GM15510 (cell line): Measurements from ENCODE around the gene RFLNA.

Experiments used
- POLR2A ChIP-seq: IDR thresholded peaks from 3 replicates; pipeline ENCODE4 v1.6.1; 2011; ENCODE audit warnings: borderline replicate concordance; ENCODE audit not compliant: insufficient read length; ENCODE audit errors: extremely low read depth

RFLNA gene

GRCh38 chr12:124344526-124344925 lies 49.6 kb downstream of the RFLNA start:
- TF ChIP-seq POLR2A, result no peak

DNA sequence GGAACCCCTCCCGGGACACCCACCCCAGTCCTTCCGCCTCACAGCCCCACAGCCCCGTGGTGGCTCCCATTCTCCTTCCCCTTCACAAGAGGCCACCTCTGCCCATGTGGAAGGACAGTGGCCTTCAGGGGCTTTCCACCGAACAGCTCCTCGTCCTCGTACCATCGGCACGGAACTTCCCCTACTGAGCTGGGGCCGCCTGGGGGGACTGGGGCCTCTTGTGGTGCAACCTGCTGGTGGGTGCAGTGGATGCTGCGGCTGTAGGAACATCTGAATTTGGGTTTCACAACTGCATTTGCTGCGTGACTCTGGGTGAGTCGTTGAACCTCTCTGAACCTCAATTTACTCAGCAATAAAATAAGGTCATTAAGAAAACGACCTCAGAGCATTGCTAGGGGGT lies 50.9 kb downstream of the RFLNA start:
- no peak for TF ChIP-seq POLR2A

DNA sequence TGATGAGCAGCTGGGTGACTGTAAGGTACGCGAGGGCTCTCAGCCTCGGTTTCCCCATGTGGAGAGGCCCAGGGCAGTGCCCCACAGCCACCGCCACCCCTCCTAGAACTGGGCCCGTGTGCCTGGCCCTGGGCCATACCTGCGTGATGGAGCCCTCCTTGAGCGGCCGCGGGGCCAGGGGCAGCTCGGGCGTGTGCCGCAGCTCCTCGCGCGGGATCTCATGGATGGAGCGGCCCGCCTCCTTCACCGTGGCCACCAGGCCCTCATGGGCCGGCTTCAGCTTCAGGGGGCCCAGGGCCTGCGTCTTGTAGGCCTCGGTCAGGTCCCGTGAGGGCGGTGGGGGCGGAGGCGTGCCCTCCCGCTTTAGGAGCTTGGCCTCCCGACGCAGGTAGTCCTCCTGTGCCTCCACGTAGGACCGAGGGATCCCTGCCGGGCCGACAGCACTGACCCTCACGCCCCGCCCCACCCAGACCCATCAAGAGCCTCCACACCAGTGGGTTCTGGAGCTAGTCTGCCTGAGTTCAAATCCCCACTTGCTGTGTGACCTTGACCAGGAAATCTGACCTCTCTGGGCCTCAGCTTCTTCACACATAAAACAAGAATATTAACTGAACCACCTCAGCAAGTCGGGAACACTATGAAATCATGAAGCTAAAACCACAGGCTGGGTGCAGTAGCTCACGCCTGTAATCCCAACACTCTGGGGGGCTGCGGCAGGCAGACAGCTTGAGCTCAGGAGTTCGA lies 51.7 kb downstream of the RFLNA start:
- TF ChIP-seq POLR2A, result no peak

- TF ChIP-seq POLR2A, result no peak
These were observed 52.4 kb downstream of the RFLNA start for GRCh38 chr12:124347335-124347734.

DNA sequence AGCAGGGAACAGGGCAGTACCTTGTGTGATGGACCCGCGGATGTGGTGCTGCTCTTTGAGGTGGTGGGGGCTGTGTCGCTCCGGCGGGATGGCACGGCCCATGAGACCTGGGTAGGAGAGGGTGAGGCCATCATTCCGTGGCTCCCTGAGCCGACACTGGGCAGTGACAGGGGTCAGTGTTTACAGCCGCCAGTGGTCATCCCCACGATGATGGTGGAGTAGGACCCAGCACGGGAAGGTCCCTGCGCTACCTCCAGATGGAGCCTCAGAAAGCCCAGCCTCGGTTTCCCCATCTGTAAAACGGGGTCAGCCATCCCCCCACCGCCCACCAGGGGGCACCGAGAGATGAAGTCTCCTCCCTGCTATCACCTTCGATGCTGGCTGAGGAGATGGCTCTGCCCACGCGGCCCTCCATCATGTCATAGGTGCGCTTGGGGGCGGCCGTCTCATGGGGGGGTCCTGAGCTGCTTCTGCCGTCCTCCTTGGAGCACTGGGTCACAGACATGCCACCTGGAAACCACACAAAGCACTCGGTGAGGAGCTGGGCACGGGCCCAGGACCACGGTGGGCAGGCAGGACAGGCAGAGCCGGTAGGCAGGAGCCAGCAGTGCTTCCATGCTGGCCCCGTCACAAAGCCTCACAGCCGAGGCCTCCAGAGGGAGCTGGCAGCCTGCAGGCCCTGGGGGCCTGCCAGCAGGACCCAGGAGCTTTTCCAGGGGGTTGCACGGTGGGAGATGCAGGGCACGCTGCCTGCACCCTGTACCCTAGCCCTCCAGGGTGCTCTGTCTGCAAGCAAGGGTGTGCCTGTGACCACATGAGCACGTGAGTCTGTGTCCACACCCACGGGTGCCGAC lies 53.1 kb downstream of the RFLNA start:
- TF ChIP-seq POLR2A, result no peak

DNA sequence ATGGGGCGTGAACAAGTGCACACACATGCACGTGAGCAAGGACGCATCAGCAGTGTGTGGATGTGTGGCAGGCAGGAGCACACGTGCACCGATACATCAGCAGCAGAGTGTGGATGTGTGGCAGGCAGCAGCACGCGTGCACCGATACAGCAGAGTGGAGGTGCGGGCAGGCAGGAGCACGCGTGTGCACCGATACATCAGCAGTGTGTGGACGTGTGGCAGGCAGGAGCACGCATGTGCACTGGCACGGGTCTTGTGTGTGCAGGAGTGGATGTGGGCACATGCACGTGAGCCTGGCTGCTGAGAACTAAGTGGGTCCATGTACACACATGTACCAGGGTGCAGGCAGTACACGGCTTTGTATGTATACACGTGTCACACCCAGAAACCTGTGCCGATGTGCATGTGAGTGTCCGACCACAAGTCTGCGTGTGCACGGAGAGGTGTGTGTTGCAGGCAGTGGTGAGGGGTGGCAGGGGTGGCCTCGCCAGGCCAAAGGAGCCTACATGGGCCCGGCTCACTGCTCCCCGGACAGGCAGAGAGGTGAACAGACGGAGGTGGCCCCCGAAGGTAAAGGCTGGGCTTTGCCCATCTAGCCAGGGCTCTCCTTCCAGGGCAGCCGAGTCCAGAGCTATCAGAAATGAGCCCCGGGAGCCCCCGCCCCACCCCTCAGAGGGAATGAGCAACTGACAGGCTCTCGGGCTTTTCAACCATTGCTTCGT lies 53.9 kb downstream of the RFLNA start:
- no peak for TF ChIP-seq POLR2A

DNA sequence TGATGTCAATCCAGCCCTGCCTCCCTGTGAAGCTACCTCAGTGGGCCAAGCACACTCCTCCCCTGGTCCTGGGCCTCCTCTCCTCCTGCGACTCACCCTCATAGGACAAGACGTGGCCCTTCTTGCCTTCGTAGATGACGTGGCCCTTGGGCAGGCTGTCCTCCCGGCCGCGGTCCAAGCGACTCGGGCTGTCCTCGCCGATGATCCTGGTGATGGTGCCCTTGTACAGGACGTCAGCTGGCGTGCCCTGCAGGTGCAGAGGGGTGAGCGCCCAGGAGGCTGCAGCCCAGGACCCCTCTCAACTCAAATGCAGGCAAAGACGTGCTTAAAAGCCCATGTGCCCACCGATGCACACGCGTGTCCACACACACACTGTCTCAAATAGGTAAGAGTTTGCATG lies 55.6 kb downstream of the RFLNA start:
- TF ChIP-seq POLR2A, result no peak

DNA sequence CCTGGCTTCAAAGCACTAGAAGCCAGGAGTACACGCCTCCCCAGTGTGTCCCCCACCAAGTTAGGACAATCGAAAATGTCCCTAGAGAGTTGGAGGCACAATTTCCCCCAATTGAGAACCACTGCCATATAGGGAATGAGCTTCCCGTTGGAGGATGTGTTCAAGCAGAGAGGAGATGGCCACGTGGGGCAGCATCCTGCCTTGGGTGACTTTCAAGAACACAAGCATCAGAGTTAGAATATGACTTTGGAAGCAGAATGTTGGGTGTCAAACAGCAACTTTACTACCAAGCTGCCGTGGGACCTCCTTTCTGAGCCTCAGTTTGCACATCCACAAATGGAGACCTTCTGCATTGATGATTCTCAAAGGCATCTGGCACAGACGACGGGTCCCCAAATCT lies 56.5 kb downstream of the RFLNA start:
- no peak for TF ChIP-seq POLR2A

DNA sequence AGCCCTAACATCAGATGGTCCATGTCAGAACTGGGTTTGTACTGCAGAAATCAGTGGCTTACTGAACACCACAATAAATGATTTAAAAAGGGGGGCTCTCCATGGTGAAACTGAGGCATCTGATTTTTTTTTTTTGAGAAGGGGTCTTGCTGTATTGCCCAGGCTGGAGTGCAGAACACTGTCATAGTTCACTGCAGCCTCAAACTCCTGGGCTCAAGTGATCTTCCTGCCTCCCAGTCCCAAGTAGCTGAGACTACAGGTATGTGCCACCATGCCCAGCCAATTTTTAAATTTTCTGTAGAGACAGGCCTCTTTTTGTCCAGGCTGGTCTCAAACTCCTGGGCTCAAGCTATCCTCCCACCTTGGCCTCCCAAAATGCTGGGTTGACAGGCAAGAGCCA lies 57.4 kb downstream of the RFLNA start:
- no peak for TF ChIP-seq POLR2A

DNA sequence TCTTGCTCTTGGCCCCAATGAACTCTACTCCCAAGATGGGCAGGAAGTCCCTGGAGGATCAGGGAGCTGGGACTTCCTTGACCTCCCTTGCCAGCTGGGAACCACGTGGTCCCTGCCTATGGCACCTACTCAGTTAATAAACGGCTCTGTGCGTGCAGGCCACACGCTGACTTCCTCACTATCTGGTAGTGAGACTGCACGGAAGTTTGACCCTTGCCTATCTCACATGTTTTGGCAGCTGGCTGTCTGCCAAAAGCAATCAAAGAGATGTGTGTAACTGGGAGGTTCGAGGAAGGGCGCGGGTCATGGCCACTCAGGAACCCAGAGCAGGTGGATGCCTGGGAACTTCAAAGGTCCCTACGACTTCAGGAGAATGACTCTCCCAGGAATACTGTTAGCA lies 57.9 kb downstream of the RFLNA start:
- no peak for TF ChIP-seq POLR2A

- TF ChIP-seq POLR2A, result no peak
These were observed 59.5 kb downstream of the RFLNA start for GRCh38 chr12:124354400-124354799.

- no peak for TF ChIP-seq POLR2A
These were observed 61.3 kb downstream of the RFLNA start for GRCh38 chr12:124356221-124356620.

DNA sequence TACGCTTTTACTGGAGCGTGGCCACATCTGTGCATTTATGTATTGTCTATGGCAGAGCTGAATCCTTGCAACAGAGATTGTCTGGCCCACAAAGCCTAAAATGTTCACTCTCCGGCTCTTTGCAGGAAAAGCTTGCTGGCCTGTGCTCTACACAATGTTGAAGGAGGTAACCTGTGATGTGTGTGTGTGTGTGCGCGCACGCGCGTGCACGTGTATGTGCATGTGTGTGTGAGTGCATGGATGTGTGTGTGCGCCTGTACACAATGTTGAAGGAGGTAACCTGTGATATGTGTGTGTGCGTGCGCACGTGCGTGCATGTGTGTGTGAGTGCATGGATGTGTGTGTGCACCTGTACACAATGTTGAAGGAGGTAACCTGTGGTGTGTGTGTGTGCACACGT lies 62.7 kb downstream of the RFLNA start:
- TF ChIP-seq POLR2A, result no peak

DNA sequence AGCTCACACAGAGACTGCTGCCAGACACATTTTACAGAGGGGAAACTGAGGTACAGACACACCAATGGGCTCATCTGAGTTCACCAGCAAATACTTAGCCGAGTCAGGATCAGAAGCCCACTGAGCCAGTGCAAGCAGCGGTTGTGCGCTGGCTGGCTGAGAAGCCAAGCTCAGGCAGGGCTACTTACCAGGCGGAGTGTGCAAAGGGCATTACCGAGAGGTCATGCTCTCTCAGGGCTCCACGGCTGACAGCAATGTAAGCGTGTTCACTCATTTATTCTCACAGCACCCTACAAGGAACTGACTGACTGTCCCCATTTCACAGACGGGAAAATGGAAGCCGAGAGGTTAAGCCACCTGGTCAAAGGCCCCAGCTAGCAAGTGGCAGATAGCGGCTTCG lies 63.7 kb downstream of the RFLNA start:
- TF ChIP-seq POLR2A, result no peak
